ENCODE measurements around the gene CEP57L1. TPM values are rescaled to one million over a fixed set of nuclear protein-coding genes. Genes with fewer than 3 reads are reported as not detected.

The CEP57L1 gene
- total RNA-seq, 1 experiment from 2014 or later = 26.4 TPM

DNA sequence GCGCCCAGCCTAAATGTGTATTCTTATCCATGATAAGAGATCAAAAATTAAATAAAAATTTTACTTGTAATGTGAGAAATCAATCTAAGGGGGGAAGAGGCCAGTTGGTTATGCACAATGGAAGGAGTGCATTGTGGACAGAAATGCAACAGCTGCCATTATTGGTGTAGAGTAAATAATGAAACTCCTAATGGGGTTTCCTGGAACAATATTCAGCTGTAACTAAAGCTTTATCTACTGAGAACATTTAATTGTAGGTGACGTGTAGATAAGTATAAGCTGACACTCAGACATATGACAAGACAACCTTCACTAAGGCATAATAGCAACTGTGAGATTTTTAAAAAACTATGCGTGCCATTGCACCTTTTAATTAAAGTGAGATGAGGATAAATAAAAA, 71.4 kb downstream of the CEP57L1 start:
- TF ChIP-seq EZH2phosphoT487 (IDR thresholded peaks at IDR 0.05; ENCODE audit: borderline replicate concordance, low read length) (no peak), EZH2 (IDR thresholded peaks at IDR 0.05; ENCODE audit: low read length, unreplicated experiment) (no peak)
- TF ChIP-seq, protein P1, sequence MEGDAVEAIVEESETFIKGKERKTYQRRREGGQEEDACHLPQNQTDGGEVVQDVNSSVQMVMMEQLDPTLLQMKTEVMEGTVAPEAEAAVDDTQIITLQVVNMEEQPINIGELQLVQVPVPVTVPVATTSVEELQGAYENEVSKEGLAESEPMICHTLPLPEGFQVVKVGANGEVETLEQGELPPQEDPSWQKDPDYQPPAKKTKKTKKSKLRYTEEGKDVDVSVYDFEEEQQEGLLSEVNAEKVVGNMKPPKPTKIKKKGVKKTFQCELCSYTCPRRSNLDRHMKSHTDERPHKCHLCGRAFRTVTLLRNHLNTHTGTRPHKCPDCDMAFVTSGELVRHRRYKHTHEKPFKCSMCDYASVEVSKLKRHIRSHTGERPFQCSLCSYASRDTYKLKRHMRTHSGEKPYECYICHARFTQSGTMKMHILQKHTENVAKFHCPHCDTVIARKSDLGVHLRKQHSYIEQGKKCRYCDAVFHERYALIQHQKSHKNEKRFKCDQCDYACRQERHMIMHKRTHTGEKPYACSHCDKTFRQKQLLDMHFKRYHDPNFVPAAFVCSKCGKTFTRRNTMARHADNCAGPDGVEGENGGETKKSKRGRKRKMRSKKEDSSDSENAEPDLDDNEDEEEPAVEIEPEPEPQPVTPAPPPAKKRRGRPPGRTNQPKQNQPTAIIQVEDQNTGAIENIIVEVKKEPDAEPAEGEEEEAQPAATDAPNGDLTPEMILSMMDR (conservative IDR thresholded peaks at IDR 0.05; ENCODE audit: low read depth, low read length) = no peak
- Histone ChIP-seq H3K4me3 (ENCODE audit: low read length) (no peak overlapping the region), H3K27me3 (ENCODE audit: low read length) (no peaks in the 10 kb centered on the region), H3F3A (ENCODE audit: low read length, unreplicated experiment) (no peaks in the 10 kb centered on the region), H3K79me2 (ENCODE audit: low read length) (no peaks in the 10 kb centered on the region), H3K27ac (ENCODE audit: low read length) (no peak overlapping the region), H3K36me3 (ENCODE audit: low read depth, low read length) (no peaks in the 10 kb centered on the region), H2AFZ (ENCODE audit: low read length) (no peak overlapping the region), H3K4me2 (ENCODE audit: low read length) (no peak overlapping the region), H3K9me3 (ENCODE audit: low read length) (no peaks in the 10 kb centered on the region), H3K4me1 (ENCODE audit: insufficient read depth, low read length) (no peaks in the 10 kb centered on the region), H3K9ac (ENCODE audit: low read length) (no peak overlapping the region), H4K20me1 (ENCODE audit: low read length) (no peaks in the 10 kb centered on the region), H3K9me2 (replicated peaks; ENCODE audit: low read length) (no peaks in the 10 kb centered on the region)
- POLR2A ChIA-PET (ENCODE audit: unreplicated experiment) = no interaction called here
- intact Hi-C loops (cut with micrococcal nuclease) = no loop called here
- BruUV-seq (replicated peaks) = no TSS peak
- DNase-seq (no peak), ATAC-seq (no peak)
- CTCF ChIA-PET = no interaction called here

DNA sequence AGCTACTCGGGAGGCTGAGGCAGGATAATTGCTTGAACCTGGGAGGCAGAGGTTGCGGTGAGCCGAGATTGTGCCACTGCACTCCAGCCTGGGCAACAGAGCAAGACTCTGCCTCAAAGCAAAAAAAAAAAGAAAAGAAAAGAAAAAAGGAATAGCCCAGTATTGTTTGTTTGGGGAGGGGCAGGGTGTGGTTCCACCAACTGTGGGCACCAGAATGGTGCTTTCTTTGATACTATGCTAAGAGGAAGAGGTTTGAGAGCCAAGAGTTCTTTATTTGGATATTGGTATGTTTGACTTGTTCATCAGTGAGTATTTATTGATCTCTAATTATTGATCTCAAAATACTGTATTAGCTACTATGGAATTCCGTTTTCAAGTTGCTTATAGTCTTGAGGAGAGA, 72.3 kb downstream of the CEP57L1 start:
- ATAC-seq (no peak), DNase-seq (no peak)
- Histone ChIP-seq H3K9me2 (replicated peaks; ENCODE audit: low read length) (no peaks in the 10 kb centered on the region), H3K9ac (ENCODE audit: low read length) (no peak overlapping the region), H4K20me1 (ENCODE audit: low read length) (no peaks in the 10 kb centered on the region), H3F3A (ENCODE audit: low read length, unreplicated experiment) (no peaks in the 10 kb centered on the region), H2AFZ (ENCODE audit: low read length) (no peak overlapping the region), H3K27ac (ENCODE audit: low read length) (no peak overlapping the region), H3K4me3 (ENCODE audit: low read length) (no peak overlapping the region), H3K79me2 (ENCODE audit: low read length) (no peaks in the 10 kb centered on the region), H3K36me3 (ENCODE audit: low read depth, low read length) (no peaks in the 10 kb centered on the region), H3K4me1 (ENCODE audit: insufficient read depth, low read length) (no peaks in the 10 kb centered on the region), H3K9me3 (ENCODE audit: low read length) (no peaks in the 10 kb centered on the region), H3K27me3 (ENCODE audit: low read length) (no peaks in the 10 kb centered on the region), H3K4me2 (ENCODE audit: low read length) (no peak overlapping the region)
- intact Hi-C loops (cut with micrococcal nuclease) = no loop called here
- ChIA-PET POLR2A (ENCODE audit: unreplicated experiment) (interaction anchor here (0.7 kb wide), 1 partner anchor 1101 kb away, joined by 7 read pairs; no protein-coding TSS in a partner anchor), CTCF (no interaction called here)
- no TSS peak for BruUV-seq (replicated peaks)
- TF ChIP-seq EZH2phosphoT487 (IDR thresholded peaks at IDR 0.05; ENCODE audit: borderline replicate concordance, low read length) (no peak), EZH2 (IDR thresholded peaks at IDR 0.05; ENCODE audit: low read length, unreplicated experiment) (no peak)
- TF ChIP-seq, protein P1 (conservative IDR thresholded peaks at IDR 0.05; ENCODE audit: low read depth, low read length) = no peak

DNA sequence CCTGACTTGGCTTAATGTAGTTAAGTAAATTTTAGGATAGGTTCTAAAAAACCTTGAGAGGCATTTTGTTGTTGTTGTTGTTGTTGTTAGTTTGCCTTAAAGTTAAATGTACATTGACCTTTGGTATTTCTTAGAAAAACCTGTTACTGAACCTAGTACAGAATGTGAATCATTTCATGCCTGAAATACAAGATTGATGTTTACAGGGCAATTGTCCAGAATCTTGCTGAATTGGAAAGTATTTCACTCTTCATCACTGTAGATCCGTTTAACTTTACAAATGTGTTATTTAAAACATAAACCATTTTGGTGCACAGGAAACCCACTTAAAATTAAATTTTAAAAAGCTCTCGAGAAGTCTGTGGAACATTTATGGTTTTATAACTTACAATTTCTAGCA, 75.0 kb downstream of the CEP57L1 start:
- H4K20me1 ChIP-seq (ENCODE audit: low read length) = no peaks in the 10 kb centered on the region
- no peak overlapping the region for H2AFZ ChIP-seq (ENCODE audit: low read length)
- no peaks in the 10 kb centered on the region for H3K36me3 ChIP-seq (ENCODE audit: low read depth, low read length)
- TF ChIP-seq EZH2phosphoT487 (IDR thresholded peaks at IDR 0.05; ENCODE audit: borderline replicate concordance, low read length) (no peak), EZH2 (IDR thresholded peaks at IDR 0.05; ENCODE audit: low read length, unreplicated experiment) (no peak)
- TF ChIP-seq, protein P1 (conservative IDR thresholded peaks at IDR 0.05; ENCODE audit: low read depth, low read length) = no peak
- H3K9me2 ChIP-seq (replicated peaks; ENCODE audit: low read length) = no peaks in the 10 kb centered on the region
- no peak overlapping the region for H3K9ac ChIP-seq (ENCODE audit: low read length)
- H3K27ac ChIP-seq (ENCODE audit: low read length) = no peak overlapping the region
- no TSS peak for BruUV-seq (replicated peaks)
- H3K79me2 ChIP-seq (ENCODE audit: low read length) = no peaks in the 10 kb centered on the region
- intact Hi-C loops (cut with micrococcal nuclease) = no loop called here
- no peaks in the 10 kb centered on the region for H3K9me3 ChIP-seq (ENCODE audit: low read length)
- H3K4me3 ChIP-seq (ENCODE audit: low read length) = no peak overlapping the region
- H3K4me2 ChIP-seq (ENCODE audit: low read length) = no peak overlapping the region
- H3F3A ChIP-seq (ENCODE audit: low read length, unreplicated experiment) = no peaks in the 10 kb centered on the region
- ATAC-seq = no peak
- DNase-seq = no peak
- H3K4me1 ChIP-seq (ENCODE audit: insufficient read depth, low read length) = no peaks in the 10 kb centered on the region
- H3K27me3 ChIP-seq (ENCODE audit: low read length) = no peaks in the 10 kb centered on the region
- CTCF ChIA-PET = no interaction called here
- POLR2A ChIA-PET (ENCODE audit: unreplicated experiment) = interaction anchor here (0.6 kb wide), 1 partner anchor 36 kb away, joined by 3 read pairs; no protein-coding TSS in a partner anchor
